NK-92 (cell line): Measurements from ENCODE around the gene AANAT.

Experiments
- DNase-seq: peaks from one replicate; lab custom pipeline; 2025; ENCODE audit not compliant: unreplicated experiment; lab: John Stamatoyannopoulos, UW

AANAT gene

DNA sequence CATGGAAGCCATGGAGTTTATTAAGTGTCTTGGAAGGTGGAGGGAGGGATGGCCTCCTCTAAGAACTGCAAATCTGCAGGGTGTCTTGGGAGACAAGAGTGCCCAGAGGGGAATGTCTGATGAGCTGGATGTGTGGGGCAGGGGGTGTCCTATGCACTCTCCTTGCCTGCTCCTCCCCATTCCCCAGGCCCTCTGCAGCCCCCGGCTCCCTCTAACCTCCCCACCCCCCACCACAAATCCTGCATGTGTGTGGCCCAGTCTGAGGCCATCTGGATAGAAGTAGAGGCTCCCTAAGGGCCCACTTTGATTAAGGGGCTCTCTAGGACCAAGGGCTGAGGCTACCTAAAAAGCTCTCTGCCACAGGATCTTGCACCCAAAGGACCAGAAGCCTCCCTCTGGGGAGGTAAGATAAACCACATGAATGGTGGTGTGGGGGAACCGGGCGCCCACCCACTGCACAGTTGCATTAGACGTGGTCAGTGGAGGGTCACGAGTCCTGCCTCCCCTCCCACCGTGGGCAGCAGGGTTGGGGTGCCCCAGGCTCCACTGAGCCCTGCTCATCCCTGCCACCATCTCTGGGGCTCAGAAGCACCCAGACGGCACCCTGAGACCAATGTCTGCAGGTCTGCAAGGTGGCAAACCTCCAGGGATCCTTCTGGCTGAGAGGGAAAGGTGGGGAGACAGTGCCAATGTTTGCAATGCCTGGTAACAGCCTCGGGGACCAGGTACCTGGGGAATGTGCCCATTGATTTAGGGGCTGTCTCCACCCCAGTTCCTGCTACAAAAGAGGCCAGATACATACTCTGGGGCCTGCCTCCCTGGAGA, 618 bp downstream of the AANAT start:
- DNase-seq = no peak

DNA sequence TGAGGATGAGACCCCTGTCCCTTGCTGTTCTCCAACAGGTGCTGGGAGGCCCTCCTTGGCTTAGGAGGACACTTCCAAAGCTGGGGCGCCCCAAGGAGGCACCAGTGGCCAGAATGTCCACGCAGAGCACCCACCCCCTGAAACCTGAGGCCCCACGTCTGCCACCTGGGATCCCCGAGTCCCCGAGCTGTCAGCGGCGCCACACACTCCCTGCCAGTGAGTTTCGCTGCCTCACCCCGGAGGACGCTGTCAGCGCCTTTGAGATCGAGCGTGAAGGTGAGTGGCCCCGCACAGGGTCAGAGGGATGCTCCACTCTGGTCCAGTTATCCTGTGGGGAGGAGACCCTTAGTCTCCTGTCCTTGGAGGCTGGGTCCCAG, 1.2 kb downstream of the AANAT start:
- no peak for DNase-seq

GRCh38 chr17:76469076-76469990, 1.9 kb downstream of the AANAT start:
- DNase-seq = no peak

DNA sequence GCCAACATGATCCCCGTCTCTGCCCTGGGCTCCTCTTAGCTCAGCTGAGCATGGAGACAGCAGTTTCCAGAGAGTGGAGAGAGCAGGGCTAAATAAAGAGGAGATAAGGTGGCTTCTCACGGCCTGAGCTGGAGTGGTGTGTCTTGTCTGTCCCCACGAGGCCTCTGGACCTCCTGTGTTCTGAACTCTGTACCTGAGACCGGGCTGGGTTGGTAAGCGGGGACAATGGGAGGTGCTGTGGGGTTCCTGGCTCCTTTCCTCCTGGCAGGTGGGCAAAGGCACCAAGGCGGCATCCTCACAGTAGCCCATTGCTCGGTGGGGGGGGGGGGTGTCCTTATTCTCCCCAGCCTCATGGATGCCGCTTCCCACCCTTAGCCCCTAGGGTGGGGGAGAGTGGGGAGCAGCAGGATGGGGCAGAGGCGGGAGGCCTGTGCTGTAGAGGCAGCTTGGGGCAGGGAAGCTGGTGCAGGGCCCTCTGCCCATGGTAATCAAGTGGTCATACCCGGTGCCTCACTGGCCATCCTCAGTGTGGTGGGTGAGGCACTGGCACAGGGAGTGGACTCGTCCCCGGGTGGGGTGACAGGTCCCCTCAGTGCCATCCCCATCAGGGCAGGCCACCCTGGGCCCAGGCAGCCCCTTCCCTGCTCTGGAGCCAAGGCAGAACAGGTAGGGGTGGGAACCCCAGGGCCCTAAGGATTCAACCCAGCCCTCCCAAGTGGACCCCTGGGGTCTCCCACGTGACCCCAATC, 2.8 kb downstream of the AANAT start:
- DNase-seq = no peak

GRCh38 chr17:76471498-76472257, 4.3 kb downstream of the AANAT start:
- no peak for DNase-seq

GRCh38 chr17:76472258-76472645, 4.8 kb downstream of the AANAT start:
- DNase-seq = no peak

- no peak for DNase-seq
These were observed 5.3 kb downstream of the AANAT start for GRCh38 chr17:76472726-76473125.

GRCh38 chr17:76473541-76473985, 6.2 kb downstream of the AANAT start:
- no peak for DNase-seq

GRCh38 chr17:76474238-76474637, 6.8 kb downstream of the AANAT start:
- no peak for DNase-seq

DNA sequence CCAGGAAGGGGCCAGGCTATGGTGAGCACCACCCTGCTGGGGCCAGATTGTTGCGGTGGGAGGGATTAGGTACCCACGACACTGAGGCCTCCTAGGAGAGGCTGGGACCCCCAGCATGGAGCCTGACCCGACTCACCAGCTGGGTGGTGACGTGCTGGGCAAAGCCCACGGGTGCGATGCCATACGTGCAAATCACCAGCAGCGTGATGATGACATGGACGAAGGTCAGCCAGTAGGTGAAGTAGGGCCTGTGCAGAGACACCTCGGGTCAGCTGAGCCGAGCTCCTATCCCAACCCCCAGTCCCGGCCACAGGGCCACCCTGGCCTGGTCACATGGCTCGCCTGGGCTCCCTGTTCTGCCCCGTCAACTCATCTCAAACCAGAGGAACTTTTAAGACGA, 7.5 kb downstream of the AANAT start:
- DNase-seq = no peak

DNA sequence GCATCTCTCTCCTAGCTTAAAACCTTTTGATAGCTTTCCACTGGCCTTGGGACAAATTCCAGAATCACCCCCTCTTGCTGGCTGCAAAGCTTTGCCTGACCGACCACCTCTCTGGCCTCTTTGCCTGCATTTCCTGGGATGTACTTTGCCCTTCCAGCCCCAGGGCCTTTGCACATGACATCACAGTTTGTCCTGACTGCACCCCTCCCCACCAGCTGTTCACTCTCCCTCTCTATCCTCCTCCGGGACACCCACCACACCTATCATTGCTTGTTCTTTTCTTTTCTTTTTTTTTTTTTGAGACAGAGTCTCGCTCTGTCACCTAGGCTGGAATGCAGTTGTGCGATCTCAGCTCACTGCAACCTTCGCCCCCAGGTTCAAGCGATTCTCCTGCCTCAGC, 7.9 kb downstream of the AANAT start:
- no peak for DNase-seq

GRCh38 chr17:76476736-76477135, 9.3 kb downstream of the AANAT start:
- DNase-seq = no peak

- no peak for DNase-seq
These were observed 10.2 kb downstream of the AANAT start for GRCh38 chr17:76477576-76477975.

GRCh38 chr17:76478097-76478496, 10.7 kb downstream of the AANAT start:
- no peak for DNase-seq

GRCh38 chr17:76478730-76479514, 11.5 kb downstream of the AANAT start:
- DNase-seq = no peak

GRCh38 chr17:76479515-76480060, 12.2 kb downstream of the AANAT start:
- no peak for DNase-seq

- no peak for DNase-seq
These were observed 13.2 kb downstream of the AANAT start for GRCh38 chr17:76480632-76481031.

DNA sequence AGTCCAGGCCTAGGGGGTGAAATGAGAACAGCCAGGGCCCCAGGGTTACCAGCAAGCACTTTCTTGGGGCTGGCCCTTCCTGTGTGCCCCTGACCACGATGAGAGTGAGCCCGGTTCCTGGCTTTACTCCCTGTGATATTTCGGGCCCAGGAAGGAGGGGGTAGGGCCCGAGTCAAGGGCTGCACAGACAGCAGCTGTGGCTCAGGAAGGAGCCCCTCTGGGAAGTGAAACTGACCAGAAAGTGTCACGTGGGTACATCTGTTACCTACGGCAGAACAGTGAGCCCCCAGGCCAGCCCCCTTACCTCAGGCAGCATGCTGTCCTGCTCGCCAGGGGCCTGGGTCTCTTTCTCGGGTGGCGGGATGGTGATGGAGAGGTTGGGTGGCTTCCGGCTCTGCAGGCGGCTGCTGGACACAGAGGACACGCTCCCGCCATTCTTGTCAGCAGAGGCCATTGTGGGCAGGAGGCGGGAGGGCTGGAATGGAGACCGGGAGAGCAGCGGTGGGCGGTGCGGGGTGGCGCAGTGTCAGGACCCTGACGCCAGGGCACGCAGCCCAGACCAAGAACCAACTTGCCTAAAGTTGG, 13.8 kb downstream of the AANAT start:
- no peak for DNase-seq

GRCh38 chr17:76484228-76484725, 16.9 kb downstream of the AANAT start:
- no peak for DNase-seq
